Keratinocyte (primary cell): Measurements from ENCODE around the gene ABCC3. TPM values are rescaled to one million over a fixed set of nuclear protein-coding genes. Genes with fewer than 3 reads are reported as not detected.

ENCODE experiments used
- DNase-seq: peaks from one replicate; pipeline ENCODE4 v3.0.0-alpha.2; 2011; ENCODE audit warnings: low read depth, missing footprints, low spot score
- FAIRE-seq: peaks from 2 replicates; lab custom pipeline; 2011; peaks lifted over from hg19 to GRCh38; lab: Jason Lieb, UNC
- H2AFZ ChIP-seq: 2 replicates; pipeline ENCODE4 v1.6.0; 2012; ENCODE audit warnings: low read length, control low read depth, inconsistent platforms; ENCODE audit not compliant: control insufficient read depth
- H3K27ac ChIP-seq: 2 replicates; pipeline ENCODE4 v1.5.1; 2011; ENCODE audit warnings: low read length; ENCODE audit not compliant: control insufficient read depth, insufficient read depth
- H3K27me3 ChIP-seq: 3 replicates; pipeline ENCODE4 v1.6.0; 2011; ENCODE audit warnings: low read length; ENCODE audit not compliant: control insufficient read depth, insufficient read depth; ENCODE audit errors: extremely low read depth
- H3K36me3 ChIP-seq, 2 experiments: 2 replicates in 1 of 2; 3 replicates in 1 of 2; pipeline ENCODE4 v1.5.1; 2011; ENCODE audit warnings: low read length in 2 of 2, mild to moderate bottlenecking in 1 of 2; ENCODE audit not compliant: control insufficient read depth in 2 of 2, insufficient read depth in 2 of 2; ENCODE audit errors: extremely low read depth in 1 of 2
- H3K4me1 ChIP-seq: 3 replicates; pipeline ENCODE4 v1.5.1; 2011; ENCODE audit warnings: low read length; ENCODE audit not compliant: control insufficient read depth, insufficient read depth; ENCODE audit errors: extremely low read depth
- H3K4me2 ChIP-seq: 3 replicates; pipeline ENCODE4 v1.6.0; 2011; ENCODE audit warnings: low read depth, low read length; ENCODE audit not compliant: control insufficient read depth, insufficient read depth; ENCODE audit errors: extremely low read depth
- H3K4me3 ChIP-seq, 3 experiments: fragments of 200-600 bp in 1 of 3; sonication (generic) in 1 of 3; 2 replicates in 2 of 3; 3 replicates in 1 of 3; pipeline ENCODE4 v1.5.1; 2011 to 2016; ENCODE audit warnings: low read length in 3 of 3, mild to moderate bottlenecking in 3 of 3, control low read depth in 2 of 3, inconsistent platforms in 1 of 3, low read depth in 1 of 3, mixed read lengths in 1 of 3, mixed run types in 1 of 3, moderate library complexity in 1 of 3; ENCODE audit not compliant: control insufficient read depth in 2 of 3, insufficient read depth in 2 of 3; ENCODE audit errors: extremely low read depth in 1 of 3
- H3K79me2 ChIP-seq: 2 replicates; pipeline ENCODE4 v1.6.0; 2012; ENCODE audit warnings: low read length; ENCODE audit not compliant: control insufficient read depth, insufficient read depth
- H3K9ac ChIP-seq: 3 replicates; pipeline ENCODE4 v1.6.0; 2011; ENCODE audit warnings: low read length; ENCODE audit not compliant: control insufficient read depth, insufficient read depth; ENCODE audit errors: extremely low read depth
- H3K9me1 ChIP-seq: 3 replicates; pipeline ENCODE4 v1.6.0; 2011; ENCODE audit warnings: low read length; ENCODE audit not compliant: control insufficient read depth, insufficient read depth; ENCODE audit errors: extremely low read depth
- H3K9me3 ChIP-seq: 2 replicates; pipeline ENCODE4 v1.5.1; 2012; ENCODE audit warnings: low read depth, low read length; ENCODE audit not compliant: control insufficient read depth
- H4K20me1 ChIP-seq: 3 replicates; pipeline ENCODE4 v1.6.0; 2011; ENCODE audit warnings: low read length; ENCODE audit not compliant: control insufficient read depth, insufficient read depth; ENCODE audit errors: extremely low read depth
- CTCF ChIP-seq, 3 experiments: IDR thresholded peaks in 1 of 3; conservative IDR thresholded peaks in 1 of 3; optimal IDR thresholded peaks in 1 of 3; 2 replicates in 2 of 3; 3 replicates in 1 of 3; pipeline versions ENCODE3 to v1.5.1; 2011; ENCODE audit warnings: low read length in 3 of 3, mild to moderate bottlenecking in 3 of 3, moderate library complexity in 2 of 3, control low read depth in 1 of 3, inconsistent platforms in 1 of 3; ENCODE audit not compliant: insufficient read depth in 2 of 3; ENCODE audit errors: extremely low read depth in 1 of 3
- EZH2 ChIP-seq: IDR thresholded peaks from one replicate; pipeline ENCODE4 v1.6.1; 2012; ENCODE audit warnings: inconsistent platforms, mild to moderate bottlenecking, low read length, moderate library complexity
- dilution Hi-C: fragments of 300-500 bp; cut with MboI; formaldehyde crosslinking; loops from one replicate; pipeline ENCODE4 v1.7.0; 2020; ENCODE audit warnings: low sequenced_read_pairs; ENCODE audit not compliant: extremely low pct_ligation_motif_present
- polyA plus RNA-seq, 5 experiments: library from polyadenylated mRNA; depleted of rRNA in 3 of 5; stranded (reverse) in 3 of 5; stranded (forward) in 1 of 5; unstranded in 1 of 5; fragments of >200 nt; gene quantifications; 1 replicate in 1 of 5; 2 replicates in 3 of 5; 3 replicates in 1 of 5; pipeline versions ENCODE4 v1.2.1 to v1.2.3, GENCODE V29; 2011 to 2012; ENCODE audit warnings: missing spikeins in 2 of 5, low read depth in 1 of 5, low replicate concordance in 1 of 5

The ABCC3 gene
- polyA plus RNA-seq, 1 donor (not counting 4 experiments of a cell fraction or from before 2014, with no cell fraction given), result 41.7 TPM

- H3K27ac ChIP-seq, result no peak overlapping the region
- no peak for TF ChIP-seq CTCF (optimal IDR thresholded peaks at IDR 0.05 in 1 of 3, IDR thresholded peaks at IDR 0.05 in 1 of 3, conservative IDR thresholded peaks at IDR 0.05 in 1 of 3; ENCODE audit: extremely low read depth in 1 of 3, insufficient read depth in 2 of 3, low read length in 3 of 3)
- TF ChIP-seq EZH2, result no peak
- H3K79me2 ChIP-seq, result no peaks in the 10 kb centered on the region
- no peaks in the 10 kb centered on the region for H3K9me1 ChIP-seq
- H3K4me1 ChIP-seq, result peaks cover 3% of the 10 kb centered on the region
- no peak overlapping the region for H3K4me3 ChIP-seq
- H3K4me2 ChIP-seq, result no peak overlapping the region
- DNase-seq, result no peak
- no peaks in the 10 kb centered on the region for H4K20me1 ChIP-seq
- no peaks in the 10 kb centered on the region for H3K36me3 ChIP-seq
- dilution Hi-C loops, result no loop called here
- no peaks in the 10 kb centered on the region for H3K9me3 ChIP-seq
- no peak overlapping the region for H3K9ac ChIP-seq
- H2AFZ ChIP-seq, result no peak overlapping the region
- peaks cover 10% of the 10 kb centered on the region for H3K27me3 ChIP-seq
- FAIRE-seq, result no peak
These were observed 15.7 kb upstream of the ABCC3 start for GRCh38 chr17:50618941-50619340.

DNA sequence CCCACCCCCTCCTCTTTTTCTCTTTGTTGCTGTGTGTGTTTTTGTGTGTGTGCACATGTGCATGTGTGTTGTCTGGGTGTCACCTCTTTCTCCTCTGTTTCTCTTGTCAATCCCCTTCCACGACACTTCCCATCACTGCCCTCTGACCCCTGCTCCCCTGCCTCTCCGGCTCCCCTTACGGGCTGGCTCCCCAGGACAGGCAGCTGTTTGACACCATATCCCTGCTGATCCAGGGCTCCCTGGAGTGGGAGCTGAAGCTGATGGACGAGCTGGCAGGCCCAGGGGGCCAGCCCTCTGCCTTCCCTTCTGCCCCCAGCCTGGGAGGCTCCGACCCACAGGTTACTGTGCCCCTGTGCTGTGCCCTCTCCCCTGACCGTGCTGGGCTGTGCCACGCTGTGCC lies 15.2 kb upstream of the ABCC3 start:
- TF ChIP-seq CTCF (optimal IDR thresholded peaks at IDR 0.05 in 1 of 3, IDR thresholded peaks at IDR 0.05 in 1 of 3, conservative IDR thresholded peaks at IDR 0.05 in 1 of 3; ENCODE audit: extremely low read depth in 1 of 3, insufficient read depth in 2 of 3, low read length in 3 of 3), result no peak
- no peak for TF ChIP-seq EZH2
- H3K9ac ChIP-seq, result no peak overlapping the region
- no peak overlapping the region for H3K4me2 ChIP-seq
- no peaks in the 10 kb centered on the region for H4K20me1 ChIP-seq
- peaks cover 3% of the 10 kb centered on the region for H3K4me1 ChIP-seq
- peaks cover 10% of the 10 kb centered on the region for H3K27me3 ChIP-seq
- H2AFZ ChIP-seq, result no peak overlapping the region
- DNase-seq, result no peak
- dilution Hi-C loops, result no loop called here
- no peaks in the 10 kb centered on the region for H3K79me2 ChIP-seq
- H3K9me1 ChIP-seq, result no peaks in the 10 kb centered on the region
- H3K4me3 ChIP-seq, result no peak overlapping the region
- no peaks in the 10 kb centered on the region for H3K9me3 ChIP-seq
- no peaks in the 10 kb centered on the region for H3K36me3 ChIP-seq
- H3K27ac ChIP-seq, result no peak overlapping the region
- no peak for FAIRE-seq
